IPS-15b (cell line): ENCODE measurements around the gene TIMM29.

Source experiments
- H3K27me3 ChIP-seq: one replicate; pipeline ENCODE4 v1.6.1; 2013; ENCODE audit warnings: low read length; ENCODE audit not compliant: control insufficient read depth, insufficient read depth
- H3K36me3 ChIP-seq: one replicate; pipeline ENCODE4 v1.6.1; 2013; ENCODE audit warnings: low read length; ENCODE audit not compliant: control insufficient read depth, insufficient read depth
- H3K4me1 ChIP-seq: one replicate; pipeline ENCODE4 v1.6.1; 2013; ENCODE audit warnings: mild to moderate bottlenecking, low read length; ENCODE audit not compliant: control insufficient read depth, insufficient read depth
- H3K4me3 ChIP-seq: one replicate; pipeline ENCODE4 v1.5.1; 2013; ENCODE audit warnings: low read depth, low read length
- H3K9ac ChIP-seq: one replicate; pipeline ENCODE4 v1.6.1; 2013; ENCODE audit warnings: low read depth, mild to moderate bottlenecking, low read length
- H3K9me3 ChIP-seq: one replicate; pipeline ENCODE4 v1.6.1; 2013; ENCODE audit warnings: mild to moderate bottlenecking, low read length; ENCODE audit not compliant: control insufficient read depth, insufficient read depth

TIMM29 gene

DNA sequence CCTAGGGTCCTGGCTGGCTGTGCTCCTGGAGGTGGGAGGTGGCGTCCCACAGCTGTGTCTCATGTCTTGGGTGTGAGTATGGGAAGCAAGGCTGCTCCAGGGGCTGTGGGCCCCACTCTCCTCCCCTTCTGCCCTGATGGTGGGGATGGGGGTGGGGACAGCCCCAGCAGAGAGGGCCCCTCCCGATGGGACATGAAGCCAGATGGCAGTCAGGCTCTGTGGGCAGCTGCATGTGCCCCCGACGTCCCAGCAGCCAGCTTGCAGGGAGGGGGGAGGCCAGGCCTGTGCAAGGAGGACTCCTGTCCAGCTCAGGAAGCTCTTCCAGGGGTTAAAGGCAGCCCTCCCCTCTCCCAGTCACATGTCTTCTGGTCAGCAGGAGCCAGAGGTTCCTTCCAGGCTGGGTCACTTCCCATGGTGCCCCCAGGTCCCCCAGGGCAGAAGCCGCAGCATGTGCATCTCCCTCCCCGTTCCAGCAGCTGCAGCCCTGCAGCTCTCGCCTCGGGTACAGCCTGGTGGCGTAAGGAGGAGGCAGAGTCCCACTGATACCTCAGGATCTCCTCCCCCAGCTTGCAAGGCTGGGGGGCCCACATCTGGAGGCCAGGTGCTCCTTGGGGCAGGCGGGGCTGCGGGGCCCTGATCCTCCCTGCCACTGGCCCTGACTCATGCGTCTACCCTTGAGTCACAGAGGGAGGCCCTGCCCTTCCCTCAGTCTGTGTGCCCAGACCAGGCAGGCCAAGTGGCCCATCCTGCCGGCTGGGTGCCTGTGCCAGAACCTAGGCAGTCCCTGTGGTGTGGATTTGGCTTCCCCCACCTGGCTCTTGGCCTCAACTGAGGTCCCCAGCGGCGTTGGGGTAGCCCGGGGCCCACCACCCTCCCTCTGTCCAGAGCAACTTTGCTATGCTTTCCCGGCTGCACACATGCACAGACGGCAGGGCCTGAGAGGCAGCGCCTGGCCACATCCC is 13.2 kb upstream of the TIMM29 start:
- Histone ChIP-seq H3K27me3 (no peaks in the 10 kb centered on the region), H3K4me3 (no peak overlapping the region), H3K9me3 (no peaks in the 10 kb centered on the region), H3K9ac (no peak overlapping the region), H3K36me3 (peaks cover 68% of the 10 kb centered on the region), H3K4me1 (no peaks in the 10 kb centered on the region)

DNA sequence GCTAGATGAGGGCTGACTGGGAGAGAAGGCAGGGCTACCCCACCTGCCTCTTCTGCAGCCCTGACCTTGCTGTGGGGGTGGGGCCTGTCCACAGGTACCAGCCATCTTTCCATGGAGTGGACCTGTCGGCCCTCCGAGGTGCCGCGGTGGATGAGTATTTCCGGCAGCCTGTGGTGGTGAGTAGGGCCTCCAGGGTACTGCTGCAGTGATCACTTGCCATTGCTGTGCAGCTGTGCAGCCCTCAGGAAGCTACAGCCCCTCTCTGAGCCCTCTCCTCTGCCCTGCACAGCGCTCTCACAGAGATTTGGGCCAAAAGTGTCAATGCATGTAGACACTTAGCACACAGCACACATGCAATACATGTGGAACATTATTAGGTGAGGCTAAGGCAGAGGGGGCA is 12.0 kb upstream of the TIMM29 start:
- Histone ChIP-seq H3K9me3 (no peaks in the 10 kb centered on the region), H3K4me3 (no peak overlapping the region), H3K4me1 (no peaks in the 10 kb centered on the region), H3K9ac (no peak overlapping the region), H3K36me3 (peaks cover 74% of the 10 kb centered on the region), H3K27me3 (no peaks in the 10 kb centered on the region)

DNA sequence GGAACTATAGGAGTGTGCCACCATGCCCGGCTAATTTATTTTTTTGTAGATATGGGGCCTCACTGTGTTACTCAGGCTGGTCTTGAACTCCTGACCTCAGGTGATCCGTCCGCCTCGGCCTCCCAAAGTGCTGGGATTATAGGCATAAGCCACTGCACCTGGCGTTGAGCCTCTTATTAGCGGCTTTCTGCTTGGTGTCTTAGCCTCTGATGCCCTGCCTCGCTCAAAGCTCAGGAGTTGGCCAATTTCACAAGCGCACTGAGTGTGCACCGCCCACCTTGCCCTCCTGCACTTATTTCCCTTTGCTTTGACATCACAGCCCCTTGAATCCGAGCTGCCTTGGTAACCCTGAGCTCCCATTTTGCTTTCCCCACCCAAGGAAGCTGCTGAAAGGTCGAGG is 10.3 kb upstream of the TIMM29 start:
- H3K4me3 ChIP-seq = no peak overlapping the region
- no peaks in the 10 kb centered on the region for H3K9me3 ChIP-seq
- no peaks in the 10 kb centered on the region for H3K4me1 ChIP-seq
- H3K27me3 ChIP-seq = no peaks in the 10 kb centered on the region
- peaks cover 78% of the 10 kb centered on the region for H3K36me3 ChIP-seq
- H3K9ac ChIP-seq = no peak overlapping the region

DNA sequence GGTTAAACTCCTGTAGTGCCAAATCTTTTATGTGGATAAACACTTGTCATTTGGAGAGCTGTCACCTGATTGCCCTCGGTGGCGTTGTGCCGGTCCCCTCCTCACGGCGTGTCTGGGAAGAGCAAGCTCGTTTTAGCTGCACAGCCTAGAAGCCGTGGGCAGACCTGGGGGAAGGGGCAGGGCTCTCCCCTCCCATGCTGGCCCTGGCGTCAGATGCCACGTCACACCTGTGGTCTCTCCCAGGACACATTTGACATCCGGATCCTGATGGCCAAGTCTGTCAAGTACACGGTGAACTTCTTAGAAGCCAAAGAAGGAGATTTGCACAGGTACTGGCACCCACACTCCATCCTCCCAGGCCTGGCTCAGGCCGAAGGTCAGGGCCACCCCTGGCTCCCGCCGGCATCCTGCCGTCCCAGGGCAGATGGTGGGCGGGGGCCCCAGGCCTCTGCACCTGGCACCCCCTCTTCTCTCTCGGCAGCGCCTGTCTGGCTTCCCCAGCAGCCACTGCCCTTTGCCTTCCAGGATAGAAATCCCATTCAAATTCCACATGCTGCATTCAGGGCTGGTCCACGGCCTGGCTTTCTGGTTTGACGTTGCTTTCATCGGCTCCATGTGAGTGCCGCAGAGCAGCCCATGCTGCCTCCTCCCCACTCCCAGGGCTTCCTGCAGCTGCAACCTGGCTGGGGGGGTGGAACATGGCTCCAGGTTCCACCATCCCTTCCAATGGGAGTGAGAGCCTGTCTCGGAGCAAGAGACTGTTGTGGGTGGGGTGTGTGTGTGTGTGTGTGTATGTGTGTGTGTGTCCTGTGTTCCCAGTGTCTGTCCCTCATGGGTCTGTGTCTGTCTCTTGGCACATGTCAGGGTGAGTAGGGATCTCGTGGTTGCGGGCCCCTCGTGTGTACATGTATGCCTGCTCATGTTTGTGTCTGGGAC is 9.0 kb upstream of the TIMM29 start:
- H3K4me1 ChIP-seq = no peaks in the 10 kb centered on the region
- no peak overlapping the region for H3K4me3 ChIP-seq
- H3K27me3 ChIP-seq = no peaks in the 10 kb centered on the region
- no peak overlapping the region for H3K9ac ChIP-seq
- H3K9me3 ChIP-seq = no peaks in the 10 kb centered on the region
- peaks cover 79% of the 10 kb centered on the region for H3K36me3 ChIP-seq

DNA sequence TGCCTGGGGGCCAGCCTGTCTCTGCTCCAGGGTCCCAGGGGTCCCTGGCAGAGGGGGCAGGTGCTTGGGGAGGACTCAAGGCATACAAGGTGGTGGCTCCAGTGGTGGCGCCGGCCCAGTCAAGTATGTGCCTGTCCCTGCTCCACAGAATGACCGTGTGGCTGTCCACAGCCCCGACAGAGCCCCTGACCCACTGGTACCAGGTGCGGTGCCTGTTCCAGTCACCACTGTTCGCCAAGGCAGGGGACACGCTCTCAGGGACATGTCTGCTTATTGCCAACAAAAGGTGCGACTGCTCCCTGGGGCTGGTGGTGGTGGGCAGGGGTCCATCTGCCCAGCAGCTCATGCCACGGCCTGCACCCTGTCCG is 8.3 kb upstream of the TIMM29 start:
- H3K9ac ChIP-seq = no peak overlapping the region
- no peaks in the 10 kb centered on the region for H3K4me1 ChIP-seq
- no peak overlapping the region for H3K4me3 ChIP-seq
- no peaks in the 10 kb centered on the region for H3K27me3 ChIP-seq
- H3K9me3 ChIP-seq = no peaks in the 10 kb centered on the region
- H3K36me3 ChIP-seq = peaks cover 77% of the 10 kb centered on the region

DNA sequence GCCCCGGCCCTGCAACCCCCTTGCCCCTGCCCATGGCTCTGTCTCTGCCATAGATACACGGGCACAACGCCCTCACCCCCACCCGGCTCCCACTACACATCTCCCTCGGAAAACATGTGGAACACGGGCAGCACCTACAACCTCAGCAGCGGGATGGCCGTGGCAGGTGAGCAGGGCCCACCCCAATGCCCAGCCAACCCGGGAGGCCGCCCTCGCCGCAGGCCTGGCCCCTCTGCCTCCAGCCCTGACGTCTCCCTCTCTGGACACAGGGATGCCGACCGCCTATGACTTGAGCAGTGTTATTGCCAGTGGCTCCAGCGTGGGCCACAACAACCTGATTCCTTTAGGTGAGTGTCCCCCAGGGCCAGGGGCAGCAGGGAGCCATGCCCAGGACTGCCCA is 7.8 kb upstream of the TIMM29 start:
- H3K9ac ChIP-seq = no peak overlapping the region
- no peaks in the 10 kb centered on the region for H3K27me3 ChIP-seq
- no peak overlapping the region for H3K4me3 ChIP-seq
- H3K4me1 ChIP-seq = no peaks in the 10 kb centered on the region
- H3K9me3 ChIP-seq = no peaks in the 10 kb centered on the region
- peaks cover 75% of the 10 kb centered on the region for H3K36me3 ChIP-seq

DNA sequence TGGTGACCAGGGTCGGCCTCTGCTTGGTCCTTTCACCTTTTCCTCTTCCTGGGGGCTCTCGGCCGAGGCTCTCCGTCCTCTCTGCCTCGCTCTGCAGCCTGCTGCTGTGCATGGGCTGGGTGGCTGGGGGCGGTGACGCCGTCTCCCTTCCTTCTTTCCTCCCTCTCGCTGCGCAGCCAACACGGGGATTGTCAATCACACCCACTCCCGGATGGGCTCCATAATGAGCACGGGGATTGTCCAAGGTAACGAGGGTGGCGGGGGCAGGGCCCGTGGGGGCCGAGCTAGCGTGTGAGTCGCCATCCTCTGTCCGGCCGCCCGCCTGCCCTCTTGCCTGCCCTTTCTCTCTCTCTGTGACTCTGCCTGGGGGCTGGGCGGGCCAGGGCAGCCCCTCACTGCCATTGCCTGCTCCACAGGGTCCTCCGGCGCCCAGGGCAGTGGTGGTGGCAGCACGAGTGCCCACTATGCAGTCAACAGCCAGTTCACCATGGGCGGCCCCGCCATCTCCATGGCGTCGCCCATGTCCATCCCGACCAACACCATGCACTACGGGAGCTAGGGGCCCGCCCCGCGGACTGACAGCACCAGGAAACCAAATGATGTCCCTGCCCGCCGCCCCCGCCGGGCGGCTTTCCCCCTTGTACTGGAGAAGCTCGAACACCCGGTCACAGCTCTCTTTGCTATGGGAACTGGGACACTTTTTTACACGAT is 7.3 kb upstream of the TIMM29 start:
- Histone ChIP-seq H3K4me3 (no peak overlapping the region), H3K4me1 (no peaks in the 10 kb centered on the region), H3K36me3 (peaks cover 70% of the 10 kb centered on the region), H3K9me3 (no peaks in the 10 kb centered on the region), H3K9ac (no peak overlapping the region), H3K27me3 (no peaks in the 10 kb centered on the region)

DNA sequence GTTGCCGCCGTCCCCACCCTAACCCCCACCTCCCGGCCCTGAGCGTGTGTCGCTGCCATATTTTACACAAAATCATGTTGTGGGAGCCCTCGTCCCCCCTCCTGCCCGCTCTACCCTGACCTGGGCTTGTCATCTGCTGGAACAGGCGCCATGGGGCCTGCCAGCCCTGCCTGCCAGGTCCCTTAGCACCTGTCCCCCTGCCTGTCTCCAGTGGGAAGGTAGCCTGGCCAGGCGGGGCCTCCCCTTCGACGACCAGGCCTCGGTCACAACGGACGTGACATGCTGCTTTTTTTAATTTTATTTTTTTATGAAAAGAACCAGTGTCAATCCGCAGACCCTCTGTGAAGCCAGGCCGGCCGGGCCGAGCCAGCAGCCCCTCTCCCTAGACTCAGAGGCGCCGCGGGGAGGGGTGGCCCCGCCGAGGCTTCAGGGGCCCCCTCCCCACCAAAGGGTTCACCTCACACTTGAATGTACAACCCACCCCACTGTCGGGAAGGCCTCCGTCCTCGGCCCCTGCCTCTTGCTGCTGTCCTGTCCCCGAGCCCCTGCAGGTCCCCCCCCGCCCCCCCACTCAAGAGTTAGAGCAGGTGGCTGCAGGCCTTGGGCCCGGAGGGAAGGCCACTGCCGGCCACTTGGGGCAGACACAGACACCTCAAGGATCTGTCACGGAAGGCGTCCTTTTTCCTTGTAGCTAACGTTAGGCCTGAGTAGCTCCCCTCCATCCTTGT is 6.5 kb upstream of the TIMM29 start:
- Histone ChIP-seq H3K4me1 (no peaks in the 10 kb centered on the region), H3K27me3 (no peaks in the 10 kb centered on the region), H3K4me3 (no peak overlapping the region), H3K9ac (no peak overlapping the region), H3K9me3 (no peaks in the 10 kb centered on the region), H3K36me3 (peaks cover 65% of the 10 kb centered on the region)

DNA sequence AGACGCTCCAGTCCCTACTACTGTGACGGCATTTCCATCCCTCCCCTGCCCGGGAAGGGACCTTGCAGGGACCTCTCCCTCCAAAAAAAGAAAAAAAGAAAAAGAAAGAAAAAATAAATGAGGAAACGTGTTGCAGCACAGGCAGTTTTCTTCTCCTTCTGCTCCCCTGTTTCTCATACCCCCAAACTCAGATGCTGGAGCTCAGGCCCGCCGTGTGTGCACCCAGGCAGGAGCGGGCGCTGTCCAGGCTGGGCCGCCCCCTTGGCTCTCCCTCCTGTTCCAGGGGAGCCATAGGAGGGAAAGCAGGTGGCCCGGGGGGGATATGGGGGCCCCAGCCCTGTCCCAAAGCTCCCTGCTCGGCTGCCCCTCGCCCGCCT is 6.0 kb upstream of the TIMM29 start:
- Histone ChIP-seq H3K9ac (no peak overlapping the region), H3K36me3 (peaks cover 68% of the 10 kb centered on the region), H3K4me1 (no peaks in the 10 kb centered on the region), H3K27me3 (no peaks in the 10 kb centered on the region), H3K4me3 (no peak overlapping the region), H3K9me3 (no peaks in the 10 kb centered on the region)

DNA sequence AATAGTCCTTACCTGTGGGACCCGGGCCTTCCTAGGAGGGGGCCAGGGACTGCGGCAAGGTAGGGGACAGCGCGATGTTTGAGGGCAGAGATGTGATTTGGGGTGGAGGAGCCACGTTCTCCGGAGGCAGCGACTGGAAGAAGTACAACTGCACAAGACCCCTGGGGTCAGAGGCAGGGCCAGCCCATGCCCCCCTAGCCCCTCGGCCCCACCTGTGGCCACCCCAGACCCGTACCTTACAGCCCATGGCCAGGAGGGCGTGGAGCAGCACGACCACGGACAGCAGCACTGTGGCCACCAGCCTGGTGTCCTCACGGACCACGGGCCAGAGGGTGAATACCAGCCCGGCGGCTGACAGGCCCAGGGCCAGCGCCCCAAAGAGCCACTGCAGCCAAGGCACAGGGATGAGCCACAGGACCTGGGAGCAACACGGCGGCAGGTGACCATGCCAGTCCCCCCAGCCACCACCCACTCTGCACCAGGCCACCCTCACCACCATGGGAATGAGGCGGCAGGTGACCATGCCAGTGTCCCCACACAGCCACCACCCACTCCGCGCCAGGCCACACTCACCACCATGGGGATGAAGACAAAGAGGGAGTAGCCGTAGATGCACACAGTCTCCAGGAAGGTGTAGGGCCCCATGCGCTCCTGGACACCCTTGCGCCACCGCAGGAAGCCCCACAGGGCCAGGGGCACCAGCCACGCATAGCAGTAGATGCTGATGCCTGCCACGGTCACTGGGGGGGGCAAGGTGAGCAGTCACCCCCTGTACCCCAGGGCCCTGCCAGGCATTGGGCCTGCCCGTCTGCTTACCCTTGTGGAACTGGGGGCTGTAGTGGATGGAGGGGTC is 5.1 kb upstream of the TIMM29 start:
- H3K9me3 ChIP-seq = no peaks in the 10 kb centered on the region
- no peak overlapping the region for H3K4me3 ChIP-seq
- H3K9ac ChIP-seq = no peak overlapping the region
- H3K27me3 ChIP-seq = no peaks in the 10 kb centered on the region
- H3K4me1 ChIP-seq = no peaks in the 10 kb centered on the region
- peaks cover 70% of the 10 kb centered on the region for H3K36me3 ChIP-seq
